ENCODE data around the gene STK39. TPM values are rescaled to one million over a fixed set of nuclear protein-coding genes. Genes with fewer than 3 reads are reported as not detected.

Gene STK39
- total RNA-seq, 1 donor from 2014 or later = 18.5 TPM

- TF ChIP-seq, protein P1, sequence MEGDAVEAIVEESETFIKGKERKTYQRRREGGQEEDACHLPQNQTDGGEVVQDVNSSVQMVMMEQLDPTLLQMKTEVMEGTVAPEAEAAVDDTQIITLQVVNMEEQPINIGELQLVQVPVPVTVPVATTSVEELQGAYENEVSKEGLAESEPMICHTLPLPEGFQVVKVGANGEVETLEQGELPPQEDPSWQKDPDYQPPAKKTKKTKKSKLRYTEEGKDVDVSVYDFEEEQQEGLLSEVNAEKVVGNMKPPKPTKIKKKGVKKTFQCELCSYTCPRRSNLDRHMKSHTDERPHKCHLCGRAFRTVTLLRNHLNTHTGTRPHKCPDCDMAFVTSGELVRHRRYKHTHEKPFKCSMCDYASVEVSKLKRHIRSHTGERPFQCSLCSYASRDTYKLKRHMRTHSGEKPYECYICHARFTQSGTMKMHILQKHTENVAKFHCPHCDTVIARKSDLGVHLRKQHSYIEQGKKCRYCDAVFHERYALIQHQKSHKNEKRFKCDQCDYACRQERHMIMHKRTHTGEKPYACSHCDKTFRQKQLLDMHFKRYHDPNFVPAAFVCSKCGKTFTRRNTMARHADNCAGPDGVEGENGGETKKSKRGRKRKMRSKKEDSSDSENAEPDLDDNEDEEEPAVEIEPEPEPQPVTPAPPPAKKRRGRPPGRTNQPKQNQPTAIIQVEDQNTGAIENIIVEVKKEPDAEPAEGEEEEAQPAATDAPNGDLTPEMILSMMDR (IDR thresholded peaks at IDR 0.05) = no peak
- H3K27me3 Mint-ChIP-seq = no peaks in the 10 kb centered on the region
- intact Hi-C loops (cut with micrococcal nuclease) = no loop called here
- DNase-seq = no peak
- no peak overlapping the region for H3K4me3 Mint-ChIP-seq
- ATAC-seq (ENCODE audit: low read depth) = no peak
- no peak overlapping the region for H3K27ac Mint-ChIP-seq
- CTCF ChIA-PET = interaction anchor here (1.0 kb wide), 1 partner anchor 169 kb away, joined by 3 read pairs; no protein-coding TSS in a partner anchor
- H3K9me3 Mint-ChIP-seq = no peaks in the 10 kb centered on the region
- peaks cover 32% of the 10 kb centered on the region for H3K4me1 Mint-ChIP-seq
- POLR2A ChIA-PET = no interaction called here
- peaks cover 21% of the 10 kb centered on the region for H3K36me3 Mint-ChIP-seq (ENCODE audit: low read depth)
These were observed 79.7 kb downstream of the STK39 start for GRCh38 chr2:168167511-168168263.

- POLR2A ChIA-PET = no interaction called here
- intact Hi-C loops (cut with micrococcal nuclease) = no loop called here
These were observed 80.4 kb downstream of the STK39 start for GRCh38 chr2:168166902-168167510.

GRCh38 chr2:168165985-168166901, 81.2 kb downstream of the STK39 start:
- no peaks in the 10 kb centered on the region for H3K27me3 Mint-ChIP-seq
- no peaks in the 10 kb centered on the region for H3K9me3 Mint-ChIP-seq
- ATAC-seq (ENCODE audit: low read depth) (no peak), DNase-seq (no peak)
- peak overlapping the region; percentile 19 for H3K4me3 Mint-ChIP-seq
- TF ChIP-seq, protein P1 (IDR thresholded peaks at IDR 0.05) = no peak
- peaks cover 32% of the 10 kb centered on the region for H3K4me1 Mint-ChIP-seq
- H3K36me3 Mint-ChIP-seq (ENCODE audit: low read depth) = peaks cover 21% of the 10 kb centered on the region
- CTCF ChIA-PET = interaction anchor here (0.8 to 1.2 kb wide), 2 partner anchors 141 to 180 kb away, joined by 3 to 4 read pairs; no protein-coding TSS in a partner anchor
- no peak overlapping the region for H3K27ac Mint-ChIP-seq
- POLR2A ChIA-PET = interaction anchor here (0.6 to 1.1 kb wide), 2 partner anchors 40 to 45 kb away, joined by 5 read pairs; no protein-coding TSS in a partner anchor
- intact Hi-C loops (cut with micrococcal nuclease) = loop anchor here (1.0 to 2.0 kb wide), 3 partner anchors 29 to 80 kb away; no protein-coding TSS in a partner anchor

More at GRCh38 chr2:168166902-168167510, 80.4 kb downstream of the STK39 start:
- Mint-ChIP-seq H3K4me1 (peaks cover 32% of the 10 kb centered on the region), H3K27ac (no peak overlapping the region), H3K36me3 (ENCODE audit: low read depth) (peaks cover 21% of the 10 kb centered on the region), H3K9me3 (no peaks in the 10 kb centered on the region), H3K27me3 (no peaks in the 10 kb centered on the region), H3K4me3 (no peak overlapping the region)
- TF ChIP-seq, protein P1 (IDR thresholded peaks at IDR 0.05) = no peak
- CTCF ChIA-PET = interaction anchor here (1.0 kb wide), 1 partner anchor 170 kb away, joined by 3 read pairs; no protein-coding TSS in a partner anchor
- no peak for ATAC-seq (ENCODE audit: low read depth)
- no peak for DNase-seq

DNA sequence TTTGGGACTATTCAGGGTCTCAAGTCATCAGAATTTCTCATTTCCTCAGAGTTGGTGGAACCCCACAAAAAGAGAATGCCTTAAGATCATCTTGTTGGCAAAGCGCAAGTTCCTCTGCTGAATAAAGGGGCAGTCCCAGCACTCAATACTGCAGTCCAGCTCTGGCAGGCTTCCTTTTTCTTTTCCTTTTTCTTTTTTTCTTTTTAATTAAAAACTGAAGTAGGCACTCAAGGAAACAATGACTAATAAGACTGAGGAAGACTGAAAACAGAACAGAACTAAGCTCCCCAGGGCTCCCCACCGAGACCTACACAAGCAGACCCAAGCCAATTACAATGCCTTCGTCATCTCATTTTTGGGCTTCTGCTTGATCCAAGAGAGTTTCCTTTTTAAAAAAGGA, 82.0 kb downstream of the STK39 start:
- DNase-seq (no peak), ATAC-seq (ENCODE audit: low read depth) (peak; percentile 75)
- Mint-ChIP-seq H3K4me3 (no peak overlapping the region), H3K27me3 (no peaks in the 10 kb centered on the region), H3K27ac (no peak overlapping the region), H3K36me3 (ENCODE audit: low read depth) (peaks cover 19% of the 10 kb centered on the region), H3K4me1 (peaks cover 32% of the 10 kb centered on the region), H3K9me3 (no peaks in the 10 kb centered on the region)
- ChIA-PET POLR2A (interaction anchor here (0.6 to 1.1 kb wide), 2 partner anchors 41 to 46 kb away, joined by 5 read pairs; no protein-coding TSS in a partner anchor), CTCF (interaction anchor here (0.6 to 1.2 kb wide), 3 partner anchors 142 to 427 kb away, joined by 3 to 4 read pairs (median 3); no protein-coding TSS in a partner anchor)
- intact Hi-C loops (cut with micrococcal nuclease) = loop anchor here (1.0 to 2.0 kb wide), 3 partner anchors 29 to 81 kb away; no protein-coding TSS in a partner anchor
- TF ChIP-seq, protein P1 (IDR thresholded peaks at IDR 0.05) = no peak

Measured in activated B cell treated with CpG ODN at 0.5 μM for 24 hours (primary cell).